ENCODE measurements around the gene PIEZO2.
"Not testable (repeated sequence)": the region's sequence is repeated elsewhere in the genome, so short reads cannot be mapped to it uniquely, and the experiment has no call there.

PIEZO2 gene

GRCh38 chr18:10923141-10923540 is 226.2 kb downstream of the PIEZO2 start:
- peak; percentile 51 for DNase-seq

DNA sequence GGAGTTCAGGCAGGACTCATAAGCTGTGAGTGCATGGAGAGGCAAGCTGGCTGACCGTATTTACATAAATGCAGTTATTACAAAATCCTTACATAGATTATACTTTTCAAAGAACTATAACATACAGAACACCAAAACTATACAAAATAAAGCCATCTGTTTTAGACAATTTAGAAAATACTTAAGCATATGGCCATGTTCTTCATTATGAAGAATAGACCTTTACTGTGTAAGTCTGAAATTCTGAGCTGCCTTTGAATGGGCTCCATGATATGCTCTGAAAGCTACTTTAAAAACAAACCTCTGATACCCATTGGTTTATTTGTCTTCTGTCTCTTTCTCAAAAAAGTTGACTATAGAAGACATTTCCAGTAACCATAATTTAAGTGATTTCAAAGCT is 226.7 kb downstream of the PIEZO2 start:
- not testable (repeated sequence) for DNase-seq

DNA sequence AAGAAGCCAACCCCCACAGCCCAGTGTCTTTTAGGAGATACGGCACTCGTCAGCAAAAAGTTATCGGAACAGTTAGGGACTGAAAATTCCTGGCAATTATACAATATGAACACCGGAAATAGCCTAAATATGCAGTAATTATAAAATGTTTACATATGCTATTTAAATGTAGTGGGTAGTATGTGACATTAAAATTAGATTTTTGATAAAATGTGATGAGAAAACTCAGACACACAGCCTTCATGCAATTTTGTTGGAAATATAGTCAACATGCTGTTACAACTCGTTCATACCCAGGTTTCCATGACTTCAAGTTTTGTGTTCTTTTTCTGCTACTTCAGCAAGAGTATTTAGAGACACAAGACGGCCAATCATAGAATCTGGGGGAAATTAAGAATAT is 229.1 kb downstream of the PIEZO2 start:
- DNase-seq = not testable (repeated sequence)

DNA sequence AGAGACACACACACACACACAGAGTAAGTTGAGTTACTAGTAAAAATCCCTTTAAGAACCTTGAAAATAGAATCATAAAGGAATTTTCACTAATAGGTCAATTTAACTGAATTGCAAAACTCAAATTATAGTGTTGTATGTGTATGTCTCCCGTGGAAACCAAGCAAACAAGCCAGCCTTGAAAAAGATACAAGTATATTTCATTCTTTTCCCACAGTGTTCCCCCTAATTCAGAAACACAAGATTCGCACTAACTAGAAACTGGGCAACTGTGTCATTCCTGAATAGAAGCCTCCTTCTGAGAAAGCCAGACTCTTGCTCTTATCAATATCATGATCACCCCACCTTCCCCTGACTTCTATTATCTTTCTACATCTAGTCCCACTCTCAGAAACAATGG is 229.5 kb downstream of the PIEZO2 start:
- DNase-seq = no peak

DNA sequence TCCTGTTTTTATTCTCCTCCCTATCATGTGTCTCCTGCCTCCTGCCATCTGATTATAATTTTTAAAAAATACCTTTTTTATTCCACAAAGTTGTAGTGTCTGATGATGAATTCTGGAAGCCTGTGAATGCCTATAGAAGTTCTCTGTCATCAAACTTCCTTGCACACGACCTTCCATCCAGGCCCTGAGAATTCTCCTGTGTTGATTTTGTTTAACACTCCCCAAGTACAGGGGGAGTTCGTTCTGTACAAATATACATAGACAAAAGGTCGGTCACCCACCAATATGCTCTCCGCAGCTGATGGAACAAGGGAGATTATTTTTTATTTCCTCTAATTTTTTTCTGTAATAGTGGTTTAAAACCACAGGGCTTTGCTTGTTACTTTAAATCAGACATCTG is 232.5 kb downstream of the PIEZO2 start:
- DNase-seq = no peak

DNA sequence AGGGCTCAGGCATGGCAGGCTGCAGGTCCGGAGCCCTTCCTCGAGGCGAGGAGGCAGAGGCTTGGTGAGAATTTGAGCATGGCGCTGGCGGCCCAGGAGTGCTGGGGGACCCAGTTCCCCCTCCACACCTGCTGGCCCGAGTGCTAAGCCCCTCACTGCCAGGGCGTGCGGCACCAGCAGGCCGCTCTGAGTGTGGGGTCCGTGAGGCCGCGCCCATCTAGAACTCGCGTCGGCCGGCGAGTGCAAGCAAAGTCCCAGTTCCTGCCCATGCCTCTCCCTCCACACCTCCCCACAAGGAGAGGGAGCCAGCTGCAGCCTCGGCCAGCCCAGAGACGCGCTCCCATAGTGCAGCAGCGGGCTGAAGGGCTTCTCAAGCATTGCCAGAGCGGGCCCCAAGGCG is 233.0 kb downstream of the PIEZO2 start:
- no peak for DNase-seq

DNA sequence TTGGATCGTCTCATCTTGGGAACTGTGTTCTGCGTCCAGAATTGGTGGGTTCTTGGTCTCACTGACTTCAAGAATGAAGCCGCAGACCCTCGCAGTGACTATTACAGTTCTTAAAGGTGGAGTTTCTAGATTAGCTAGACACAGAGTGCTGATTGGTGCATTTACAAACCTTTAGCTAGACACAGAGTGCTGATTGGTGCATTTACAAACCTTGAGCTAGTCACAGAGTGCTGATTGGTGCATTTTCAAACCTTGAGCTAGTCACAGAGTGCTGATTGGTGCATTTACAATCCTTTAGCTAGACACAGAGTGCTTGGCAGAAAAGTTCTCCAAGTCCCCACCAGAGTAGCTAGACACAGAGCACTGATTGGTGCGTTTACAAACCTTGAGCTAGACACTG is 233.6 kb downstream of the PIEZO2 start:
- not testable (repeated sequence) for DNase-seq

DNA sequence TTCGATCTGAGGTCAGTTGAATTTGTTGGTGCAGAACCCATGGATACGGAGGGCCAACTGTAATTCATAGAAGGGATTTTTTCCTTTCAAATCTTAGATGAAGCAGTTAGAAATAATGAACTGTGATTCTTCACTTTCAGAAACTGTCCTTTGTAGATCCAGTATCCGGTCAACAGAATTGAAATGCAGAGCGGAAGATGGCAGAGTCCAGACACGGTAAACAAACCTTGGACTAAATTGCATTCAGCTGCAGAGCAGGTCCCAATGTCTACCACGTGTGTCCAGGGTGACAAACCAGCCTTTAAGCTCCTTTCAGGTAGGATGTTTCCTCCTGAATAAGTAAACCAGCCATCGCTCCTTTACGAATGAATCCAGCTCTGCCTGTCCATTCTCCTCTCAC is 234.8 kb downstream of the PIEZO2 start:
- DNase-seq = not testable (repeated sequence)

GRCh38 chr18:10913919-10914318 is 235.4 kb downstream of the PIEZO2 start:
- DNase-seq = peak; percentile 74

DNA sequence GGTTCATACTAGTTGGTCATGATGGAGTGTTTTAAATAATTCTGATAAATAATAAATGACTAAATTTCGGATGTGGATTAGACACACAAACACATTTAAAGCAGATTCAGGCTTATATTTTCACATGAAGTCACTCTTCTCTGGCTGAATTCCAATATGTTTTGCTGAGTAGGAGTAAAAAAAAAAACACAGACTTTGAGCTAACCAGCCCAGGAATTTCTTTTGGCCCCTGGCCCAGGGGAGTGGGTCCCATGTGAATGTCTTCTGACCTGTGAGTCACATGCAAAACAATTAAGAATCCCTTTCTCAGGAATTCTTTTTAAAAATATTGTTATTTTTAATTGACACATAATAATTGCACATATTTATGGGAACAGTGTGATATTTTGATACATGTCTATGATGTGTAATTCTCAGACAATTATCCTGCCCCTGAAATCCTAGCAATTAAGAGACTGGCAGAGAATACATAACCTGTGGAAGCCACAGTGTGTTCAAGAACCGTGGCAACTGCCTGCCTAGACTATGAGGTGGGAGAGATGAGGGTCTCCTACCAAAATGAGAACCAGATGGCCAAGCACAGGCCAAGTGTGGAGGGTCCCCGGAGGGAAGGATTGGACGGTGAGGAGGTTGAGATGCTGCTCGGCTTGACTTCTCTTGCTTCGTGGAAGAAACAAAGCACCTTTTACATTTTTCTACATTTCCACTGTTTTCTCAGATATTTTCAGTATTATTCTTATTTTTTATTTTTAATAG is 236.4 kb downstream of the PIEZO2 start:
- peak; percentile 94 for DNase-seq

GRCh38 chr18:10909724-10910123 is 239.6 kb downstream of the PIEZO2 start:
- no peak for DNase-seq

DNA sequence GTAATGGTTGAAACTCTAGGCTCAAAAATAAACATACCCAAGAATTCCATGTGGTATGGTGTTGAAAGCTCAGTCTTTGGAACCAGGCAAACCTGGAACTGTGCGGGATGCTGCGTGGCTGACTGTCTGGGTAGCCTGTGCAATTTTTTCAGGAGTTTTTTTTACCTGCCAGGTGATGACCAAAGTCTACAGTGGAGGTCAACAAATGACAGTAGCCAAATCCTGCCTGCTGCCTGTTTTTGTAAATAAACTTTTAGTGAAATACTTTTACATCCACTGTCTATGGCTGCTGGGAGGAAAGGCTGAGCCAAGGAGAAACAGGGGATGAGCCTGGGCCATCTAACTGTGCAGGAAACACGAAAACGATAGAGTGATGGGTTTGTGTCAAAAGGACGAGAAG is 240.6 kb downstream of the PIEZO2 start:
- no peak for DNase-seq

GRCh38 chr18:10907749-10908148 is 241.6 kb downstream of the PIEZO2 start:
- DNase-seq = no peak

GRCh38 chr18:10901329-10901728 is 248.0 kb downstream of the PIEZO2 start:
- no peak for DNase-seq

GRCh38 chr18:10900435-10900834 is 248.9 kb downstream of the PIEZO2 start:
- no peak for DNase-seq

DNA sequence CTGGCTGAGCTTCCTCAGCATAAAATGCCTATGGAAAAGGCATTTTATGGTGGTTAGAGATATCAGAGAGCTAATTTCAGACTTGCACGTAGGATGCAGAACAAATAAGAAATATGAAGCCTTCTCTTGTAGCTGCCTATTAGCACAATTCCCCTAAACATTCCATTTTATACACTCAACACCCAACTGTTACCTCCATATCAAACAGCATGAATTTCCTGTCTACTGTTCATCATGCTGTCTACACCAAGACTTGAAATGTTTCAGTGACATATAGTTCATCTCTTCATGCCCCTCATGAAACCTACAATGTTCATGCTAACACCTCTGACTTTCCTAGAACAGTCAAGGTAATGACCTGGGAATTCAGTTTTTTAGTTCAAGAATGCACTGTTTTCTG is 249.9 kb downstream of the PIEZO2 start:
- DNase-seq = peak; percentile 63

DNA sequence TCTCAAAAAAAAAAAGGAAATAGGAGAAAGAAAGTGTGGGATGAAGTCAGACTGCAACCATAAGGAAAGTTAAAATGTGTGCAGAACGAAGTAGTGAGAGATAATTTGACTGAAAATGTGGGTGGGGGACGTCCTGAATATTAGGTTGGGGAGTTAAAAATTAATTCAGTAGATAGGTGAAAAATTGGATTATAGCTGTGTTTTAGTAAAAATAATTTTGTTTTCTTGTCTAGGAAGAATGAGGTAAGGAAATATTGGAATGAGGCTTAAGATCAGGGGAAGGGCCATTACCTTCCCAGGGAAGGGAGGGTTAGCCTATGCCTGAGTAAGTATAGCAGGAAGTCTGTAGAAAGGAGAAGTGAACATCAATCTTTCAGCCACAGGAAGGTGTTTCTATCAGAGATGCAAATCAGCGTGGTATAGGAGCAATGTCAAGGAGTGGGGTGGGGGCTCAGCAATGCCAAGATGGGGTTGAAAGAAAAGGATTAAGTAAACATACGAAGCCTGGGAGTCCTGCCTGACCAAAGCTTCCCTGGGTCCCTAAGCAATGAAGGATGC is 250.9 kb downstream of the PIEZO2 start:
- DNase-seq = no peak

DNA sequence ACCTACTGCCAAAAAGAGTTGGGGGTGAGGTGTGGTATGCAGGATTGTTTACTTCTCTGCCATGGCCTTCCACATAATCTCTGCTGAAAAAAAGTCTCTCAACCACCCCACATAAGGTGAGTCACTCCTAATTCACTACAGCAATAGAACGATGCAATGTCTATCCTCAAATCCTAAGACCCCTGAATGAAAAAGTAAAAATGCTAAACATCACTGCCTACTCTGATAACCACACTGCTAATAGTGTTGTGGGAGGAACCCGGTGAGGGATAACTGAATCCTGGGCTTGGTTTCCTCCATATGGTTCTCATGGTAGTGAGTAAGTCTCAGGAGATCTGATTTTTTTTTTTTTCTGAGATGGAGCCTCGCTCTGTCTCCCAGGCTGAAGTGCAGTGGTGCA is 252.5 kb downstream of the PIEZO2 start:
- peak; percentile 61 for DNase-seq

- DNase-seq = peak; percentile 6
Observed at GRCh38 chr18:10895976-10896375, 253.4 kb downstream of the PIEZO2 start.

GRCh38 chr18:10894501-10894900 is 254.9 kb downstream of the PIEZO2 start:
- DNase-seq = no peak

GRCh38 chr18:10893761-10894160 is 255.6 kb downstream of the PIEZO2 start:
- no peak for DNase-seq

DNA sequence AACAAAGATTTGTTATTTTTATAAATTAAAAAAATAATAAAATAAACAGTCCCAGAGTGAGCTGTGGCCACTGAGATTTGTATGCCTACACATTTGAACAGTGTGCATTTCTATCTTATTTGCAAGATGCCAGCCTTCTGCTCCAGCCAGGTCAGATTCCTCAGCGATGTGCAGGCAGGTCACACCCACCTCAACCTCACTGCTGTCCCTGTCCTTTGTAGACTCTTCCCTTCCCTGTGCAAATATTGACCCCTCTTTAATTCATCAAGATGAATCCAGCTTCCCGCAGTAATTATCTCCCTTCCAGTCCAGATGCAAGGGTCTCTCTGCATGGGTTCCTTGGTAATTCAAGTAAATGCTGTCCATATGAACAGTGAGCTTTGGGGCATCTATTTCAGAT is 256.2 kb downstream of the PIEZO2 start:
- DNase-seq = no peak

DNA sequence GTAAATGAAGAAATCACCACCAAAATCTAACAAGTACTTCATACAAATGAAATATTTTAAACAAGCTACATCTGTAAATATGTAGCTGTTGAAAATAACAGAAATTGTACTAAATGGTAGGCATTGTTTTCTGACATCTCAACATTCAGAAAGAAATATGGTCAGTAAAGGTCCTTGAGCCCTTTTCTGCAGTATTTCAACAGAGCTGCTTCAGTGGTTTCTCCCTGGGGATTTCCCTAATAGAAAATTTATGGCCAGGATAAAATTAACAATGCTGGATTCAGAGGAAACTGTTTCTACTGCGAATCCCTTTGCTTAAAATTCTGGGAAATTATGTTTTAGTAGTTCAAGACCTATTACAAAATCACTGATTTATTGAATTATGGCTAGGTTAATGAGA is 256.6 kb downstream of the PIEZO2 start:
- peak; percentile 17 for DNase-seq

DNA sequence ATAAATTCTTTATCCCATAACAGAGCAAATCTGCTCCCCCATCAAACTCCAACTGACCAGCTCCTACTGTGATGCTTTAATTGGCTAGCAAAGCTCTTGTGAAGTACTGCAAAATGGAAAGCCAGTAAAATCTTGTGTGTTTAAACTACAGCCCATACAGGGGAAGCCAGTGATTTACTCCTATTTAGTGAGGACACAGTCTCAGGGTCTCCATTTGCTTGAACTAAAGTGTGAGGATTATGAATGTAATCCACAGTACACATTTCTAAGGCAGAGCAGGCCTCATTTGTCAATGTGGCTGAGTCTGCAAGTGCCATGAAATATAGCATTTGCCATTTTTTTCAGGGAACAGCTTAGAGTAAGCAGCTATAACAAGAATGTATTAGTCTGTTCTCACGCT is 259.3 kb downstream of the PIEZO2 start:
- DNase-seq = no peak

DNA sequence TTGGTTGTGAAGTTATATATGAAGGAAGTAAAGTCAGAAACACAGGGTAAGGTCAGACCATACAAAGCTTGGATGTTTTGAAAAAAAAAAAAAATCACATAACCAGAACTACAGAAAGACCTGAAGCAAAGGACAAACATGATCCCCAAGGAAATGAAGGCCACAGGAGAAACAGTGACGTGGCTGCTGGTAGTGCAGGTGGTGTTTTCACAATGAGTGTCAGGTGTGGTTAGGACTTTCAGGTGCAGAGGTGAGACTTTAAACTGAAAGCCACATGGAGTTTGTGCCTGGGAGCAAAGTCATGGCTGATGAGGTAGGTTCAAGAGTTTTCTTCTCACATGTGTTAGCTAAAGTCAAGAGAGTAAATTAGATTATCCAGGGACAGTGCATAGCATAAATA is 270.7 kb downstream of the PIEZO2 start:
- no peak for DNase-seq
